ENCODE results near the gene TRIAP1. TPM values are rescaled to one million over a fixed set of nuclear protein-coding genes. Genes with fewer than 3 reads are reported as not detected.

Gene TRIAP1
- total and polyA plus RNA-seq, 2 donors (not counting 3 experiments of a cell fraction or from before 2014, with no cell fraction given) = 26.1 to 46.0 TPM

GRCh38 chr12:120490325-120490724 lies 44.1 kb upstream of the TRIAP1 start:
- no peaks in the 10 kb centered on the region for H3K9me1 ChIP-seq (replicated peaks; ENCODE audit: control insufficient read depth, extremely low read depth, insufficient read depth, low read length)
- peaks cover 13% of the 10 kb centered on the region for H3K4me1 ChIP-seq (ENCODE audit: control insufficient read depth, extremely low read depth, insufficient read depth, low read length)
- H3K9ac ChIP-seq (replicated peaks; ENCODE audit: extremely low read depth, insufficient read depth, low read length) = no peak overlapping the region
- H3K4me2 ChIP-seq (ENCODE audit: insufficient read depth, low read length) = no peak overlapping the region
- no peak overlapping the region for H2AFZ ChIP-seq (ENCODE audit: low read depth, low read length)
- H3K4me3 ChIP-seq (replicated peaks in 1 of 3; ENCODE audit: insufficient read depth in 1 of 3, low read depth in 1 of 3, low read length in 3 of 3) = no peak overlapping the region
- dilution Hi-C loops (cut with MboI; ENCODE audit: extremely low pct_ligation_motif_present, low sequenced_read_pairs) = no loop called here
- DNase-seq (ENCODE audit: low read depth, low spot score) (no peak), FAIRE-seq (no peak)
- no peaks in the 10 kb centered on the region for H3K27me3 ChIP-seq (ENCODE audit: control insufficient read depth in 2 of 2, insufficient read depth in 2 of 2, low read length in 2 of 2)
- no peaks in the 10 kb centered on the region for H4K20me1 ChIP-seq (replicated peaks; ENCODE audit: control insufficient read depth, extremely low read depth, insufficient read depth, low read length)
- TF ChIP-seq POLR2AphosphoS5 (IDR thresholded peaks at IDR 0.05; ENCODE audit: insufficient read depth, low read depth, low read length) (no peak), MAX (IDR thresholded peaks at IDR 0.05; ENCODE audit: insufficient read depth, insufficient read length) (no peak), EZH2 (IDR thresholded peaks at IDR 0.05; ENCODE audit: borderline replicate concordance, low read depth, low read length, severe bottlenecking) (no peak), JUN (IDR thresholded peaks at IDR 0.05; ENCODE audit: borderline replicate concordance, insufficient read depth, insufficient read length, low read depth) (no peak), MYC (IDR thresholded peaks at IDR 0.05; ENCODE audit: low read depth, low read length) (no peak), GATA2 (IDR thresholded peaks at IDR 0.05; ENCODE audit: insufficient read depth, insufficient read length, low read depth, low read length) (no peak)
- intact Hi-C loops (cut with micrococcal nuclease) = no loop called here
- H3K36me3 ChIP-seq (ENCODE audit: control insufficient read depth in 2 of 2, extremely low read depth in 1 of 2, insufficient read depth in 2 of 2, low read length in 2 of 2) = no peaks in the 10 kb centered on the region
- no TSS peak for BruUV-seq (replicated peaks)
- no peaks in the 10 kb centered on the region for H3K79me2 ChIP-seq (ENCODE audit: control insufficient read depth, insufficient read depth, low read length)
- ChIA-PET CTCF (interaction anchor here (1.4 kb wide), 1 partner anchor 22 kb away, joined by 5 read pairs; no protein-coding TSS in a partner anchor), POLR2A (no interaction called here)
- no peak overlapping the region for H3K27ac ChIP-seq (ENCODE audit: insufficient read depth, low read depth, low read length)
- no peaks in the 10 kb centered on the region for H3K9me3 ChIP-seq (replicated peaks; ENCODE audit: control insufficient read depth, insufficient read depth, low read length)

GRCh38 chr12:120489018-120489417 lies 42.8 kb upstream of the TRIAP1 start:
- Histone ChIP-seq H3K4me1 (ENCODE audit: control insufficient read depth, extremely low read depth, insufficient read depth, low read length) (peaks cover 7% of the 10 kb centered on the region), H3K4me3 (replicated peaks in 1 of 3; ENCODE audit: insufficient read depth in 1 of 3, low read depth in 1 of 3, low read length in 3 of 3) (no peak overlapping the region), H3K27ac (ENCODE audit: insufficient read depth, low read depth, low read length) (no peak overlapping the region), H3K36me3 (ENCODE audit: control insufficient read depth in 2 of 2, extremely low read depth in 1 of 2, insufficient read depth in 2 of 2, low read length in 2 of 2) (no peaks in the 10 kb centered on the region), H3K9ac (replicated peaks; ENCODE audit: extremely low read depth, insufficient read depth, low read length) (no peak overlapping the region), H3K27me3 (ENCODE audit: control insufficient read depth in 2 of 2, insufficient read depth in 2 of 2, low read length in 2 of 2) (no peaks in the 10 kb centered on the region), H4K20me1 (replicated peaks; ENCODE audit: control insufficient read depth, extremely low read depth, insufficient read depth, low read length) (no peaks in the 10 kb centered on the region), H3K9me3 (replicated peaks; ENCODE audit: control insufficient read depth, insufficient read depth, low read length) (no peaks in the 10 kb centered on the region), H3K79me2 (ENCODE audit: control insufficient read depth, insufficient read depth, low read length) (no peaks in the 10 kb centered on the region), H2AFZ (ENCODE audit: low read depth, low read length) (no peak overlapping the region), H3K4me2 (ENCODE audit: insufficient read depth, low read length) (no peak overlapping the region), H3K9me1 (replicated peaks; ENCODE audit: control insufficient read depth, extremely low read depth, insufficient read depth, low read length) (no peaks in the 10 kb centered on the region)
- CTCF ChIA-PET = interaction anchor here (0.8 kb wide), 1 partner anchor 15 kb away, joined by 4 read pairs; no protein-coding TSS in a partner anchor
- dilution Hi-C loops (cut with MboI; ENCODE audit: extremely low pct_ligation_motif_present, low sequenced_read_pairs) = no loop called here
- intact Hi-C loops (cut with micrococcal nuclease) = no loop called here
- POLR2A ChIA-PET = no interaction called here
- TF ChIP-seq POLR2A (IDR thresholded peaks at IDR 0.05; ENCODE audit: low read depth, low read length) (no peak), FOS (IDR thresholded peaks at IDR 0.05; ENCODE audit: borderline replicate concordance, insufficient read depth, low read length) (no peak), GATA2 (IDR thresholded peaks at IDR 0.05; ENCODE audit: insufficient read depth, insufficient read length, low read depth, low read length) (no peak), CTCF (IDR thresholded peaks at IDR 0.05; ENCODE audit: extremely low read depth in 1 of 2, insufficient read depth in 1 of 2, low read depth in 1 of 2, low read length in 2 of 2) (no peak), POLR2AphosphoS5 (IDR thresholded peaks at IDR 0.05; ENCODE audit: insufficient read depth, low read depth, low read length) (no peak), MYC (IDR thresholded peaks at IDR 0.05; ENCODE audit: low read depth, low read length) (no peak), MAX (IDR thresholded peaks at IDR 0.05; ENCODE audit: insufficient read depth, insufficient read length) (no peak), EZH2 (IDR thresholded peaks at IDR 0.05; ENCODE audit: borderline replicate concordance, low read depth, low read length, severe bottlenecking) (no peak), JUN (IDR thresholded peaks at IDR 0.05; ENCODE audit: borderline replicate concordance, insufficient read depth, insufficient read length, low read depth) (no peak)
- FAIRE-seq (no peak), DNase-seq (ENCODE audit: low read depth, low spot score) (no peak)
- BruUV-seq (replicated peaks) = no TSS peak
